ENCODE measurements around the gene RNPS1. TPM values are rescaled to one million over a fixed set of nuclear protein-coding genes. Genes with fewer than 3 reads are reported as not detected.

The RNPS1 gene, protein sequence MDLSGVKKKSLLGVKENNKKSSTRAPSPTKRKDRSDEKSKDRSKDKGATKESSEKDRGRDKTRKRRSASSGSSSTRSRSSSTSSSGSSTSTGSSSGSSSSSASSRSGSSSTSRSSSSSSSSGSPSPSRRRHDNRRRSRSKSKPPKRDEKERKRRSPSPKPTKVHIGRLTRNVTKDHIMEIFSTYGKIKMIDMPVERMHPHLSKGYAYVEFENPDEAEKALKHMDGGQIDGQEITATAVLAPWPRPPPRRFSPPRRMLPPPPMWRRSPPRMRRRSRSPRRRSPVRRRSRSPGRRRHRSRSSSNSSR
- 100 to 1,000 TPM; 127 to 158 (median 141) TPM for total RNA-seq

DNA sequence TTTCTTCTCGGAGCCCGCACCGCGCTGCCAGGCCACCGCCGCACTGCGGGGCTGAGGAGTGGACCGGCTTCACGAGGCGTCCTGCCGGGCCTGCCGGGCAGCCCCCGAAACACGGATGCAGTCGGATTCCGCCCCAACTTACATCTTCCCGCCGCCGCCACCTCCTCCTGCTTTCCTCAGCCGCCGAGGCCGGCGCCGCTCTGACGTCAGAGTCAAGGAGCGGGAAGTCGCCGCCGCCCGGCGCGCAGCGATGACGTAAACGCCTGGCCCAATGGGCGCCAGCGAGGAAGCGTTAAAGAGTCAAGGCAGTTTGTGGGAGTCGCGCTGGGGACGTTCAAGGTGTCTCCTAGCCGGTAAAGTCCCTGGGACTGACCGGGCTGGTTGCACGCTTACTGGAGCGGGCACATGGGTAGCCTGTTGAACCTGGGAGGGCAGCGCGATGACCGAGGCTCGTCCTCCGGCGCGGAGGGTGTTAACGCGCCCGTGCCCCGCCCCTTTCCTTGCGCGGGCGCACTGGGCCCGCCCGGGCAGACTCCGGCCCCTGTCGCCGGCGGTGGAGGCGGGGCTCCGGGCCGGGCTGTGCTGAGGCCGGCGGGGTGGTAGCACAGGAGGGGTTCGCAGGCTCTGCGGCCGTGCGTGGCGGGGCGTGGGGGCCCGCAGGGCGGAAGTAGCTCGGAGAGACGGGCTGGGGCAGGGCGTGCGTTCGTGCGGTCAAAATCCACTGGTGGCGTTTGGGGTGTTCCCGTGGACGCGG lies at the start of gene RNPS1:
RNPS1 (minus strand) TSS at position 214 of the 754 bp plus-strand sequence. CDS start 3,483 bp downstream, outside the sequence.
- WGBS, 2 donors, result 1% methylated on average over 26 of the region's 88 CpGs; no CpG with 5 or more reads in 1 of the 2 donors
- H3K4me3 ChIP-seq (replicated peaks in 1 of 3), result peak within 1 kb of the TSS; percentile 30 to 85 (median 51)
- no peaks in the 10 kb centered on the region for H3K9me3 ChIP-seq
- peaks cover 11 to 16% of the 10 kb centered on the region in 2 donors for H3K4me1 ChIP-seq
- no peaks in the 10 kb centered on the region for H3K27me3 ChIP-seq
- peaks cover 0 to 9% of the 10 kb centered on the region in 2 donors for H3K36me3 ChIP-seq
- H3K27ac ChIP-seq, result peak within 1 kb of the TSS; percentile 88 to 97 (median 95)
- peak; percentile 94 to 95 for DNase-seq
- intact Hi-C loops (cut with DNase I), result loop anchor here (10.0 kb wide), 1 partner anchor 157 kb away; the partner anchor contains the start of gene CCNF
- TF ChIP-seq, protein P1, sequence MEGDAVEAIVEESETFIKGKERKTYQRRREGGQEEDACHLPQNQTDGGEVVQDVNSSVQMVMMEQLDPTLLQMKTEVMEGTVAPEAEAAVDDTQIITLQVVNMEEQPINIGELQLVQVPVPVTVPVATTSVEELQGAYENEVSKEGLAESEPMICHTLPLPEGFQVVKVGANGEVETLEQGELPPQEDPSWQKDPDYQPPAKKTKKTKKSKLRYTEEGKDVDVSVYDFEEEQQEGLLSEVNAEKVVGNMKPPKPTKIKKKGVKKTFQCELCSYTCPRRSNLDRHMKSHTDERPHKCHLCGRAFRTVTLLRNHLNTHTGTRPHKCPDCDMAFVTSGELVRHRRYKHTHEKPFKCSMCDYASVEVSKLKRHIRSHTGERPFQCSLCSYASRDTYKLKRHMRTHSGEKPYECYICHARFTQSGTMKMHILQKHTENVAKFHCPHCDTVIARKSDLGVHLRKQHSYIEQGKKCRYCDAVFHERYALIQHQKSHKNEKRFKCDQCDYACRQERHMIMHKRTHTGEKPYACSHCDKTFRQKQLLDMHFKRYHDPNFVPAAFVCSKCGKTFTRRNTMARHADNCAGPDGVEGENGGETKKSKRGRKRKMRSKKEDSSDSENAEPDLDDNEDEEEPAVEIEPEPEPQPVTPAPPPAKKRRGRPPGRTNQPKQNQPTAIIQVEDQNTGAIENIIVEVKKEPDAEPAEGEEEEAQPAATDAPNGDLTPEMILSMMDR (IDR thresholded peaks at IDR 0.05), result peak in 1 of 6 experiments; percentile 41
- TF ChIP-seq POLR2A (IDR thresholded peaks at IDR 0.05), result peak; percentile 86 to 91

DNA sequence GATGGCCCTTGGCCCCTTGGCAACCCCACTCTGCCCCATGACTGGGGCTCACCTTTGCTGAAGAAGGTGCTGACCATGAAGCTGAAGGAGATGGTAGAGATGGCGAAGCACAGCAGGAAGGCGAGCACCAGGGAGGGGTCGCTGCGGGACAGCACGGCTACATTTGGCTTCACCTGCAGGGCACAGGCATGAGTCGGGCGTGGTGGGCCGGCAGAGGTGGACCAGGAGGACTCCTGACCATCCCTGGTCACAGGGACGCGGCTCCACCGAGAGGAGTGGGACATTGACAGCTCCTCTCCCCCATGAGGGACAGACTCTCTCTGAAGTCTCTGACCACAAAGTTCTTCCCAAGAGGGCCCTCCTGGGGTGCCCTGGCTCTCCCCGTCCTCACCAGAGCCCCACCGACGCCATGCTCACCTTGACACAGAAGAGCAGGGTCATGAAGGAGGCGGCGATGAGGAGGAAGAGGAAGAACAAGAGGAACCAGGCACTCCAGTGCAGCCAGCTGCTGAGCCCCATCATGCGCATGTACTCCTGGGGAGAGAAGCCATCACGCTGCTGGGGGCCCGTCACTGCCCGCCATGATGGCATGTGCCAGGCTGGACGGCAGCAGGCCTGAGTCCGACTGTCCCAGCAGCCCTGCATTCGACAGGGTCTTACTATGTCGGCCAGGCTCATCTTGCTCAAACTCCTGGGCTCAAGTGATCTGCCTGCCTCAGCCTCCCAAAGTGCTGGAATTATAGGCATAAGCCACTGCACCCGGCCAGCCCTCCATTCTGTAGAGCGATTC lies 49.5 kb upstream of the RNPS1 start:
- Histone ChIP-seq H3K27ac (peak overlapping the region; percentile 58 to 81 (median 71)), H3K36me3 (peaks cover 0 to 14% of the 10 kb centered on the region in 2 donors), H3K27me3 (no peaks in the 10 kb centered on the region), H3K9me3 (no peaks in the 10 kb centered on the region), H3K4me1 (peaks cover 11 to 13% of the 10 kb centered on the region in 2 donors), H3K4me3 (replicated peaks in 1 of 3) (no peak overlapping the region)
- DNase-seq, result no peak
- TF ChIP-seq, protein P1 (IDR thresholded peaks at IDR 0.05), result no peak
- TF ChIP-seq POLR2A (IDR thresholded peaks at IDR 0.05), result no peak
- 92 to 98% methylated on average over 17 to 18 of the region's 26 CpGs for WGBS, 2 donors
- intact Hi-C loops (cut with DNase I), result no loop called here

DNA sequence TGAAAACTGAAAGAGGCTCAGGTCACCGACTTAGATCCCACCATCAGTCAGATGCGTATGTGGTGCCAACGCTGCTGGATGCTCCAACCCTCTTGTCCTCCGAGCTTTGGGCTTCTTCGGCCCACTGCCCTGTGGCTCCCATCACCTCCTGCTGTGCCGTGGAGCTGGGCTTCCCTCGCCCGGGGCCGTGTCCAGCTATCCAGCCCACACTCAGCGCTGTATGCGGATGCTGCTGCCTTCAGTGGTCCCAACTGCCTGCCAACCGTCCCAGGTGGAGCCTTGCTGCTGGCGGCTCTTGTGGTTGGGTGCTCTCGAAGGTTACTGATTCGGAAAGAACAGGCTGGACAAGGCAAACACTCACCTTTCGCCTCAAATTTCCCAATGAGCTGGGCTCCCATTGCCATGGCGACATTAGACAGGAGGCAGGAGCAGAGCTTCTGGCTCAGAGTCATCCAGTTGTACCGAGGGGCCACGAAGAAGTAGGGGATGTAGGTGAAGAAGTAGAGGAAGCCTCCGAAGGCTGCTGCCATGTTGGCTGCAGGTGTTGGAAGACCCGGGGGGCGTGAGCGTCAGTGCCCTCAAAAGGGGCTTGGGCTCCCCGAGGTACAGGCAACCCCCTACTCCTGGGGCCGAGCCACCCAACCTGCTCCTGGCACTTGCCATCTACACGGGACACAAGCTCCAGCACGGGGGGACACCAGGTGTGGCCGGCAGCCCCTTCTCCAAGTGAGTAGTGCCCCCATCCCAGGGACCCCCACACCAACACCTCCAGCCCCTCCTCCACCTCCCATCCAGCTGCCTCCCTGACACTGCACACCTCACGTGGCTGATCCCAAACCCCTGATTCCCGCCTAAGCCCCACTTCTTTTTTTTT lies 40.4 kb upstream of the RNPS1 start:
- intact Hi-C loops (cut with DNase I), result no loop called here
- peak; percentile 90 to 91 for DNase-seq
- WGBS, 2 donors, result 47 to 71% methylated on average over 28 to 30 of the region's 30 CpGs
- Histone ChIP-seq H3K27me3 (no peaks in the 10 kb centered on the region), H3K36me3 (peaks cover 0 to 8% of the 10 kb centered on the region in 2 donors), H3K4me1 (peaks cover 13 to 21% of the 10 kb centered on the region in 2 donors), H3K27ac (peak overlapping the region; percentile 49 to 76 (median 51)), H3K9me3 (no peaks in the 10 kb centered on the region), H3K4me3 (replicated peaks in 1 of 3) (no peak overlapping the region)
- TF ChIP-seq, protein P1 (IDR thresholded peaks at IDR 0.05), result no peak
- TF ChIP-seq POLR2A (IDR thresholded peaks at IDR 0.05), result no peak

DNA sequence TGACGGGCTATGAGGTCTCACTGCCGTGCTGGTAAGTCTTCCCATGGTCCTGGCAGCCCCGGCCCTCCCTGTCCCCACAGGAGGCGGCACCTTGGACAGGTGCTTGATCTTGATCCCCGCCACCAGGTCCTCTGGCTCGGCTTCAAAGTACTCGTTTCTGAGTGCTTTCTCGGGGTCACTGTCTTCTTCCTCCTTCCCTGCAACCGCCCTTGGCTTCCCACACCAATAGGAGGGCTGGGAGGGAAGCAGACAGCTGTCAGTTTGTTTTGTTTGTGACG lies 31.9 kb upstream of the RNPS1 start:
- intact Hi-C loops (cut with DNase I), result loop anchor here (10.0 kb wide), 2 partner anchors 45 to 125 kb away; partner anchors contain the start of genes ABCA3 and CCNF
- Histone ChIP-seq H3K27ac (no peak overlapping the region), H3K4me1 (peaks cover 5 to 7% of the 10 kb centered on the region in 2 donors), H3K9me3 (no peaks in the 10 kb centered on the region), H3K27me3 (no peaks in the 10 kb centered on the region), H3K4me3 (replicated peaks in 1 of 3) (no peak overlapping the region), H3K36me3 (peaks cover 7 to 35% of the 10 kb centered on the region in 2 donors)
- DNase-seq, result no peak
- no peak for TF ChIP-seq POLR2A (IDR thresholded peaks at IDR 0.05)
- TF ChIP-seq, protein P1 (IDR thresholded peaks at IDR 0.05), result no peak
- WGBS, 2 donors, result 69 to 76% methylated on average over 10 of the region's 10 CpGs

All from thyroid gland (tissue), 4 donors.